WTC11 (cell line): ENCODE measurements around the gene IL18R1. TPM values are rescaled to one million over a fixed set of nuclear protein-coding genes. Genes with fewer than 3 reads are reported as not detected.

Source experiments
- ATAC-seq: fragments of 200-7000 bp; cut with Tn5 transposase; 2 replicates; pipeline ENCODE4 v1.10.0; 2021; ENCODE audit warnings: mild to moderate bottlenecking, moderate library complexity
- Bru-seq: library from RNA; stranded (reverse); fragments of 400-500 nt; gene quantifications from one replicate; lab custom pipeline; 2021; lab: Mats Ljungman, UMichigan
- CTCF ChIA-PET: fragments of 300-600 bp; sonication (Branson Sonifier 250); formaldehyde crosslinking; loops from one replicate; lab custom pipeline; 2021; ENCODE audit warnings: antibody characterized with exemption; lab: Charles Lee
- POLR2A ChIA-PET: fragments of 350-600 bp; sonication (Branson Sonifier 250); formaldehyde crosslinking; loops from one replicate; lab custom pipeline; 2021; ENCODE audit warnings: antibody characterized with exemption; lab: Charles Lee
- DNase-seq: peaks from one replicate; pipeline ENCODE4 v3.0.0; 2021; ENCODE audit warnings: low spot score
- H3K27ac Mint-ChIP-seq: 2 replicates; pipeline ENCODE4 v1.8.0; 2021; ENCODE audit warnings: mixed read lengths
- H3K27me3 Mint-ChIP-seq: 2 replicates; pipeline ENCODE4 v1.8.0; 2021; ENCODE audit warnings: low read depth, mild to moderate bottlenecking, moderate library complexity, mixed read lengths
- H3K36me3 Mint-ChIP-seq: 2 replicates; pipeline ENCODE4 v1.8.0; 2021; ENCODE audit warnings: mixed read lengths
- H3K4me1 Mint-ChIP-seq: 2 replicates; pipeline ENCODE4 v1.8.0; 2022; ENCODE audit warnings: mixed read lengths
- H3K4me3 Mint-ChIP-seq: 2 replicates; pipeline ENCODE4 v1.8.0; 2021; ENCODE audit warnings: mild to moderate bottlenecking, moderate library complexity, mixed read lengths
- H3K9me3 Mint-ChIP-seq: 2 replicates; pipeline ENCODE4 v1.8.0; 2021; ENCODE audit warnings: mixed read lengths
- ATF1 ChIP-seq: sonication (generic); formaldehyde crosslinking; IDR thresholded peaks from 2 replicates; pipeline ENCODE4 v1.8.1; 2023; ENCODE audit warnings: mild to moderate bottlenecking, moderate library complexity, missing genetic modification reagents
- ELF4 ChIP-seq: sonication (generic); formaldehyde crosslinking; IDR thresholded peaks from 2 replicates; pipeline ENCODE4 v1.8.1; 2022; ENCODE audit warnings: low read depth, mild to moderate bottlenecking, moderate library complexity, missing genetic modification reagents
- FOXK1 ChIP-seq: sonication (generic); formaldehyde crosslinking; IDR thresholded peaks from 2 replicates; pipeline ENCODE4 v1.8.0; 2022; ENCODE audit warnings: mild to moderate bottlenecking, moderate library complexity, missing genetic modification reagents
- PRRX2 ChIP-seq: fragments of 250-450 bp; sonication (Bioruptor Pico); IDR thresholded peaks from 2 replicates; pipeline ENCODE4 v1.8.0; 2021; ENCODE audit warnings: mild to moderate bottlenecking
- SP1 ChIP-seq: sonication (generic); formaldehyde crosslinking; conservative IDR thresholded peaks from 2 replicates; pipeline ENCODE4 v1.8.1; 2022; ENCODE audit warnings: missing genetic modification reagents
- TCF7 ChIP-seq: sonication (generic); formaldehyde crosslinking; IDR thresholded peaks from 2 replicates; pipeline ENCODE4 v1.8.0; 2022; ENCODE audit warnings: mild to moderate bottlenecking, low read depth, missing genetic modification reagents, moderate library complexity
- ZNF263 ChIP-seq: sonication (generic); formaldehyde crosslinking; IDR thresholded peaks from 2 replicates; pipeline ENCODE4 v1.8.1; 2022; ENCODE audit warnings: low read depth, mild to moderate bottlenecking, moderate library complexity, missing genetic modification reagents
- long read RNA-seq, 3 experiments: library from RNA in 1 of 3; library from capped mRNA in 1 of 3; library from polyadenylated mRNA in 1 of 3; unstranded in 2 of 3; stranded (forward) in 1 of 3; transcript quantifications; one replicate each; pipeline ENCODE4 v2.0.0, GENCODE V29; 2021
- total RNA-seq: library from RNA; stranded (reverse); gene quantifications from 3 replicates; pipeline ENCODE4 v1.2.3, GENCODE V29; 2021
- TF ChIP-seq, protein P1 (sequence below): sonication (generic); formaldehyde crosslinking; IDR thresholded peaks from 2 replicates; pipeline ENCODE4 v1.8.1; 2023; ENCODE audit warnings: mild to moderate bottlenecking, moderate library complexity, missing genetic modification reagents
- TF ChIP-seq, protein P2 (sequence below): fragments of 200-600 bp; IDR thresholded peaks from 2 replicates; pipeline ENCODE4 v1.8.0; 2022; ENCODE audit warnings: antibody characterized with exemption
- TF ChIP-seq, protein P3 (sequence below): sonication (generic); formaldehyde crosslinking; IDR thresholded peaks from 2 replicates; pipeline ENCODE4 v1.8.0; 2022; ENCODE audit warnings: mild to moderate bottlenecking, missing genetic modification reagents
- TF ChIP-seq, protein P4 (sequence below): sonication (generic); formaldehyde crosslinking; IDR thresholded peaks from 2 replicates; pipeline ENCODE4 v1.8.0; 2022; ENCODE audit warnings: mild to moderate bottlenecking, missing genetic modification reagents
- TF ChIP-seq, protein P5 (sequence below): sonication (generic); formaldehyde crosslinking; IDR thresholded peaks from 2 replicates; pipeline ENCODE4 v1.8.1; 2022; ENCODE audit warnings: mild to moderate bottlenecking, moderate library complexity, missing genetic modification reagents
- TF ChIP-seq, protein P6 (sequence below): sonication (generic); formaldehyde crosslinking; IDR thresholded peaks from 2 replicates; pipeline ENCODE4 v1.8.0; 2022; ENCODE audit warnings: missing genetic modification reagents
- TF ChIP-seq, protein P7 (sequence below): fragments of 250-450 bp; sonication (Bioruptor Pico); IDR thresholded peaks from 2 replicates; pipeline ENCODE4 v2.1.2; 2022; ENCODE audit warnings: mild to moderate bottlenecking, moderate library complexity

The IL18R1 gene, protein sequence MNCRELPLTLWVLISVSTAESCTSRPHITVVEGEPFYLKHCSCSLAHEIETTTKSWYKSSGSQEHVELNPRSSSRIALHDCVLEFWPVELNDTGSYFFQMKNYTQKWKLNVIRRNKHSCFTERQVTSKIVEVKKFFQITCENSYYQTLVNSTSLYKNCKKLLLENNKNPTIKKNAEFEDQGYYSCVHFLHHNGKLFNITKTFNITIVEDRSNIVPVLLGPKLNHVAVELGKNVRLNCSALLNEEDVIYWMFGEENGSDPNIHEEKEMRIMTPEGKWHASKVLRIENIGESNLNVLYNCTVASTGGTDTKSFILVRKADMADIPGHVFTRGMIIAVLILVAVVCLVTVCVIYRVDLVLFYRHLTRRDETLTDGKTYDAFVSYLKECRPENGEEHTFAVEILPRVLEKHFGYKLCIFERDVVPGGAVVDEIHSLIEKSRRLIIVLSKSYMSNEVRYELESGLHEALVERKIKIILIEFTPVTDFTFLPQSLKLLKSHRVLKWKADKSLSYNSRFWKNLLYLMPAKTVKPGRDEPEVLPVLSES
- total RNA-seq = 0.25 to 0.46 TPM in 2 of 3 replicates, not detected in the other
- percentile 22 among the genes with signal in this experiment for Bru-seq, nascent RNA
- long read RNA-seq, experiment 1, partial matches to known transcripts = 1 of 1 reads
- long read RNA-seq, experiment 1, other reads (novel, unspliced or antisense) = 0 of 1 reads
- long read RNA-seq, experiment 2 = 0 reads
- long read RNA-seq, experiment 3, partial matches to known transcripts = 1 of 1 reads
- long read RNA-seq, experiment 3, other reads (novel, unspliced or antisense) = 0 of 1 reads

DNA sequence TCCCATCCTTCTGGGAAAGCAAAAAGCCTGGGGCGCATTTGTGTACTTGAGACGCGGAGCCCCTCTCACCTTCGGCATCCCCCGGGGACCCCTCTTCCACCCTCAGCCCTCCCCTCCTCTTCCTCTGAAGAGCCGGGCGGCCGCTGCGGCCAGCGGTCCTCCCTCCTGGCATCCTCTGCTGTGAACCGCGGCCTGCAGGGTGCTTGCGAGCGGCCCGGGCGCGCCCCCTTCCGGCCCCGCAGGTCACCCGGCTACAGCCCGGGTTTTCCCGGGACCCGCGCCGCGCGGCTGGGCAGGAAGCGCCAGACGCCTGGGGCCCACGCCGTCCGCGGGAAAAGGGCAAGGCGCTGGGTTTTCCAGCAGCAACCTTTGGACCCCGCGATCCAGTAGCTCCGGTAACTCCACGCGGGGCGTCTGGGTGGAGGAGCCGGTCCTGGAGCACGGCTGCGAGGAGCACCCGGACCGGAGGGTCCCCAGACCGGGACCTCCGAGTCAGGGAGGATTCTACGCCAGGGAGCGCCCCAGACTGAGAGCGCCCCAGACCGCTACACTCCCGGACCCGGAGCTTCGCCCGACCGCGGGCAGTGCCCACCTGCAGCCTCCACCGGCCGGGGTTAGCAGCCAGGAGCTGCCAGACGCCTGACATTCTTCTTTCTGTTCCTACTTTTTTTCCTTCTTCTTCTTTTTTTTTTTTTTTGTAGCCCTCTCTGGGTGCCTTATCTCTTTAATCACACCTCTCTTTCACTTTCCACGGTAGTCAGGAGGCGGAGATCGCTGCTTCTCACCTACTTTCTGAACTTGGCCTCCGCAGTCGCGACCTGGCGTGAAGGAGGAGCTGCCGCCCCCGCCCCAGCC, at the start of gene IL18R1:
IL18R1 (plus strand) TSS at position 271 of the 855 bp plus-strand sequence. CDS start 6,865 bp downstream, outside the sequence.
- Mint-ChIP-seq H3K27ac (no peak within 1 kb of the TSS), H3K4me1 (peaks cover 3% of the 10 kb centered on the region; the same call in 1 of the 2 replicates), H3K4me3 (peak within 1 kb of the TSS; percentile 83), H3K36me3 (no peaks in the 10 kb centered on the region), H3K9me3 (no peaks in the 10 kb centered on the region)
- CTCF ChIA-PET = interaction anchor here (0.6 to 1.7 kb wide), 12 partner anchors 15 to 1379 kb away, joined by 3 to 14 read pairs (median 4); partner anchors contain the start of gene IL1RL1
- TF ChIP-seq, protein P1, sequence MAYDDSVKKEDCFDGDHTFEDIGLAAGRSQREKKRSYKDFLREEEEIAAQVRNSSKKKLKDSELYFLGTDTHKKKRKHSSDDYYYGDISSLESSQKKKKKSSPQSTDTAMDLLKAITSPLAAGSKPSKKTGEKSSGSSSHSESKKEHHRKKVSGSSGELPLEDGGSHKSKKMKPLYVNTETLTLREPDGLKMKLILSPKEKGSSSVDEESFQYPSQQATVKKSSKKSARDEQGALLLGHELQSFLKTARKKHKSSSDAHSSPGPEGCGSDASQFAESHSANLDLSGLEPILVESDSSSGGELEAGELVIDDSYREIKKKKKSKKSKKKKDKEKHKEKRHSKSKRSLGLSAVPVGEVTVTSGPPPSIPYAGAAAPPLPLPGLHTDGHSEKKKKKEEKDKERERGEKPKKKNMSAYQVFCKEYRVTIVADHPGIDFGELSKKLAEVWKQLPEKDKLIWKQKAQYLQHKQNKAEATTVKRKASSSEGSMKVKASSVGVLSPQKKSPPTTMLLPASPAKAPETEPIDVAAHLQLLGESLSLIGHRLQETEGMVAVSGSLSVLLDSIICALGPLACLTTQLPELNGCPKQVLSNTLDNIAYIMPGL (CRISPR knock-in tag) = peak; percentile 95
- 0 out of 2 replicates have a peak, but pooled peaks have one; percentile 29 for TF ChIP-seq FOXK1 (CRISPR knock-in tag)
- TF ChIP-seq, protein P2, sequence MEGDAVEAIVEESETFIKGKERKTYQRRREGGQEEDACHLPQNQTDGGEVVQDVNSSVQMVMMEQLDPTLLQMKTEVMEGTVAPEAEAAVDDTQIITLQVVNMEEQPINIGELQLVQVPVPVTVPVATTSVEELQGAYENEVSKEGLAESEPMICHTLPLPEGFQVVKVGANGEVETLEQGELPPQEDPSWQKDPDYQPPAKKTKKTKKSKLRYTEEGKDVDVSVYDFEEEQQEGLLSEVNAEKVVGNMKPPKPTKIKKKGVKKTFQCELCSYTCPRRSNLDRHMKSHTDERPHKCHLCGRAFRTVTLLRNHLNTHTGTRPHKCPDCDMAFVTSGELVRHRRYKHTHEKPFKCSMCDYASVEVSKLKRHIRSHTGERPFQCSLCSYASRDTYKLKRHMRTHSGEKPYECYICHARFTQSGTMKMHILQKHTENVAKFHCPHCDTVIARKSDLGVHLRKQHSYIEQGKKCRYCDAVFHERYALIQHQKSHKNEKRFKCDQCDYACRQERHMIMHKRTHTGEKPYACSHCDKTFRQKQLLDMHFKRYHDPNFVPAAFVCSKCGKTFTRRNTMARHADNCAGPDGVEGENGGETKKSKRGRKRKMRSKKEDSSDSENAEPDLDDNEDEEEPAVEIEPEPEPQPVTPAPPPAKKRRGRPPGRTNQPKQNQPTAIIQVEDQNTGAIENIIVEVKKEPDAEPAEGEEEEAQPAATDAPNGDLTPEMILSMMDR = peak; percentile 59; the same call in 1 of the 2 replicates
- peak; percentile 93 for TF ChIP-seq ZNF263 (CRISPR knock-in tag)
- TF ChIP-seq, protein P3, sequence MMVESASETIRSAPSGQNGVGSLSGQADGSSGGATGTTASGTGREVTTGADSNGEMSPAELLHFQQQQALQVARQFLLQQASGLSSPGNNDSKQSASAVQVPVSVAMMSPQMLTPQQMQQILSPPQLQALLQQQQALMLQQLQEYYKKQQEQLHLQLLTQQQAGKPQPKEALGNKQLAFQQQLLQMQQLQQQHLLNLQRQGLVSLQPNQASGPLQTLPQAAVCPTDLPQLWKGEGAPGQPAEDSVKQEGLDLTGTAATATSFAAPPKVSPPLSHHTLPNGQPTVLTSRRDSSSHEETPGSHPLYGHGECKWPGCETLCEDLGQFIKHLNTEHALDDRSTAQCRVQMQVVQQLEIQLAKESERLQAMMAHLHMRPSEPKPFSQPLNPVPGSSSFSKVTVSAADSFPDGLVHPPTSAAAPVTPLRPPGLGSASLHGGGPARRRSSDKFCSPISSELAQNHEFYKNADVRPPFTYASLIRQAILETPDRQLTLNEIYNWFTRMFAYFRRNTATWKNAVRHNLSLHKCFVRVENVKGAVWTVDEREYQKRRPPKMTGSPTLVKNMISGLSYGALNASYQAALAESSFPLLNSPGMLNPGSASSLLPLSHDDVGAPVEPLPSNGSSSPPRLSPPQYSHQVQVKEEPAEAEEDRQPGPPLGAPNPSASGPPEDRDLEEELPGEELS (CRISPR knock-in tag) = peak; percentile 70; the same call in 1 of the 2 replicates
- TF ChIP-seq PRRX2 (CRISPR knock-in tag) = no peak
- TF ChIP-seq, protein P4, sequence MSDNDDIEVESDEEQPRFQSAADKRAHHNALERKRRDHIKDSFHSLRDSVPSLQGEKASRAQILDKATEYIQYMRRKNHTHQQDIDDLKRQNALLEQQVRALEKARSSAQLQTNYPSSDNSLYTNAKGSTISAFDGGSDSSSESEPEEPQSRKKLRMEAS (CRISPR knock-in tag) = peak; percentile 14; the same call in 1 of the 2 replicates
- no peak for TF ChIP-seq ATF1 (CRISPR knock-in tag)
- 0 out of 2 replicates have a peak, but pooled peaks have one; percentile 43 for TF ChIP-seq SP1 (CRISPR knock-in tag)
- TF ChIP-seq, protein P5, sequence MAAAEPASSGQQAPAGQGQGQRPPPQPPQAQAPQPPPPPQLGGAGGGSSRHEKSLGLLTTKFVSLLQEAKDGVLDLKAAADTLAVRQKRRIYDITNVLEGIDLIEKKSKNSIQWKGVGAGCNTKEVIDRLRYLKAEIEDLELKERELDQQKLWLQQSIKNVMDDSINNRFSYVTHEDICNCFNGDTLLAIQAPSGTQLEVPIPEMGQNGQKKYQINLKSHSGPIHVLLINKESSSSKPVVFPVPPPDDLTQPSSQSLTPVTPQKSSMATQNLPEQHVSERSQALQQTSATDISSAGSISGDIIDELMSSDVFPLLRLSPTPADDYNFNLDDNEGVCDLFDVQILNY (CRISPR knock-in tag) = peak; percentile 19; the same call in 1 of the 2 replicates
- TF ChIP-seq, protein P6, sequence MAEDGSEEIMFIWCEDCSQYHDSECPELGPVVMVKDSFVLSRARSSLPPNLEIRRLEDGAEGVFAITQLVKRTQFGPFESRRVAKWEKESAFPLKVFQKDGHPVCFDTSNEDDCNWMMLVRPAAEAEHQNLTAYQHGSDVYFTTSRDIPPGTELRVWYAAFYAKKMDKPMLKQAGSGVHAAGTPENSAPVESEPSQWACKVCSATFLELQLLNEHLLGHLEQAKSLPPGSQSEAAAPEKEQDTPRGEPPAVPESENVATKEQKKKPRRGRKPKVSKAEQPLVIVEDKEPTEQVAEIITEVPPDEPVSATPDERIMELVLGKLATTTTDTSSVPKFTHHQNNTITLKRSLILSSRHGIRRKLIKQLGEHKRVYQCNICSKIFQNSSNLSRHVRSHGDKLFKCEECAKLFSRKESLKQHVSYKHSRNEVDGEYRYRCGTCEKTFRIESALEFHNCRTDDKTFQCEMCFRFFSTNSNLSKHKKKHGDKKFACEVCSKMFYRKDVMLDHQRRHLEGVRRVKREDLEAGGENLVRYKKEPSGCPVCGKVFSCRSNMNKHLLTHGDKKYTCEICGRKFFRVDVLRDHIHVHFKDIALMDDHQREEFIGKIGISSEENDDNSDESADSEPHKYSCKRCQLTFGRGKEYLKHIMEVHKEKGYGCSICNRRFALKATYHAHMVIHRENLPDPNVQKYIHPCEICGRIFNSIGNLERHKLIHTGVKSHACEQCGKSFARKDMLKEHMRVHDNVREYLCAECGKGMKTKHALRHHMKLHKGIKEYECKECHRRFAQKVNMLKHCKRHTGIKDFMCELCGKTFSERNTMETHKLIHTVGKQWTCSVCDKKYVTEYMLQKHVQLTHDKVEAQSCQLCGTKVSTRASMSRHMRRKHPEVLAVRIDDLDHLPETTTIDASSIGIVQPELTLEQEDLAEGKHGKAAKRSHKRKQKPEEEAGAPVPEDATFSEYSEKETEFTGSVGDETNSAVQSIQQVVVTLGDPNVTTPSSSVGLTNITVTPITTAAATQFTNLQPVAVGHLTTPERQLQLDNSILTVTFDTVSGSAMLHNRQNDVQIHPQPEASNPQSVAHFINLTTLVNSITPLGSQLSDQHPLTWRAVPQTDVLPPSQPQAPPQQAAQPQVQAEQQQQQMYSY = peak; percentile 93
- no peak for TF ChIP-seq TCF7 (CRISPR knock-in tag)
- TF ChIP-seq, protein P7, sequence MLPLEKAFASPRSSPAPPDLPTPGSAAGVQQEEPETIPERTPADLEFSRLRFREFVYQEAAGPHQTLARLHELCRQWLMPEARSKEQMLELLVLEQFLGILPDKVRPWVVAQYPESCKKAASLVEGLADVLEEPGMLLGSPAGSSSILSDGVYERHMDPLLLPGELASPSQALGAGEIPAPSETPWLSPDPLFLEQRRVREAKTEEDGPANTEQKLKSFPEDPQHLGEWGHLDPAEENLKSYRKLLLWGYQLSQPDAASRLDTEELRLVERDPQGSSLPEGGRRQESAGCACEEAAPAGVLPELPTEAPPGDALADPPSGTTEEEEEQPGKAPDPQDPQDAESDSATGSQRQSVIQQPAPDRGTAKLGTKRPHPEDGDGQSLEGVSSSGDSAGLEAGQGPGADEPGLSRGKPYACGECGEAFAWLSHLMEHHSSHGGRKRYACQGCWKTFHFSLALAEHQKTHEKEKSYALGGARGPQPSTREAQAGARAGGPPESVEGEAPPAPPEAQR = no peak
- peak; percentile 44; the same call in 1 of the 2 replicates for TF ChIP-seq ELF4
- TF ChIP-seq, all 79 proteins: peak for 10
- POLR2A ChIA-PET = no interaction called here
- DNase-seq (peak; percentile 79), ATAC-seq (peak; percentile 97)
- H3K27me3 Mint-ChIP-seq = peaks cover 32% of the 10 kb centered on the region
